ENCODE data around the gene PXDN.

DNA sequence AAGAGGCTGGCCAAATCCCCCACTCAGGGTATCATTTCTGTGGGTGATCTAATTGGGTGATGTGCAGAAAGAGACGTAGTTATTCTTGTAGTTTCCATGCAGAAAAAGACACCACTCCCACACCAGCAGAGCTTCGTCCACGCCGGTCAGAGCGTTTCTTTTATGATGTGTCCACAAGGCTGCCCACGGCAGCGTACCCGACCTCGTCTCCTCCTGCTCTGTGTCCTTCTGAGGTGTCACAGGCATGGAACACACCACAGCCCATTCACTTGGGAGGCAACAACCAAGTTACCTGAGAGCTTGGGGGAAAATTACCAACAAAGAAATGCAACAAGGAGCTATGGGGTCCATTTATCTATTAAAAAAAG is 131.3 kb downstream of the PXDN start:
- TF ChIP-seq POLR2AphosphoS5 (IDR thresholded peaks at IDR 0.05) (no peak), CTCF (IDR thresholded peaks at IDR 0.05) (no peak)
